Superior temporal gyrus (tissue), 1 donor: ENCODE results near the gene ATP9B.

ENCODE experiments used
- DNase-seq: peaks from one replicate; pipeline ENCODE4 v3.0.0-alpha.2; 2016; ENCODE audit errors: extremely low spot score

The ATP9B gene

GRCh38 chr18:79424880-79425568 lies 355.8 kb downstream of the ATP9B start:
- no peak for DNase-seq

- no peak for DNase-seq
These were observed 356.3 kb downstream of the ATP9B start for GRCh38 chr18:79425569-79425886.

- no peak for DNase-seq
These were observed 357.4 kb downstream of the ATP9B start for GRCh38 chr18:79426376-79427300.

- no peak for DNase-seq
These were observed 358.4 kb downstream of the ATP9B start for GRCh38 chr18:79427368-79428225.
